NAMALWA (cell line): ENCODE results near the gene UBE2G2.

Experiments used
- DNase-seq: peaks from one replicate; pipeline ENCODE4 v3.0.0-alpha.2; 2015; ENCODE audit warnings: low spot score

The UBE2G2 gene

DNA sequence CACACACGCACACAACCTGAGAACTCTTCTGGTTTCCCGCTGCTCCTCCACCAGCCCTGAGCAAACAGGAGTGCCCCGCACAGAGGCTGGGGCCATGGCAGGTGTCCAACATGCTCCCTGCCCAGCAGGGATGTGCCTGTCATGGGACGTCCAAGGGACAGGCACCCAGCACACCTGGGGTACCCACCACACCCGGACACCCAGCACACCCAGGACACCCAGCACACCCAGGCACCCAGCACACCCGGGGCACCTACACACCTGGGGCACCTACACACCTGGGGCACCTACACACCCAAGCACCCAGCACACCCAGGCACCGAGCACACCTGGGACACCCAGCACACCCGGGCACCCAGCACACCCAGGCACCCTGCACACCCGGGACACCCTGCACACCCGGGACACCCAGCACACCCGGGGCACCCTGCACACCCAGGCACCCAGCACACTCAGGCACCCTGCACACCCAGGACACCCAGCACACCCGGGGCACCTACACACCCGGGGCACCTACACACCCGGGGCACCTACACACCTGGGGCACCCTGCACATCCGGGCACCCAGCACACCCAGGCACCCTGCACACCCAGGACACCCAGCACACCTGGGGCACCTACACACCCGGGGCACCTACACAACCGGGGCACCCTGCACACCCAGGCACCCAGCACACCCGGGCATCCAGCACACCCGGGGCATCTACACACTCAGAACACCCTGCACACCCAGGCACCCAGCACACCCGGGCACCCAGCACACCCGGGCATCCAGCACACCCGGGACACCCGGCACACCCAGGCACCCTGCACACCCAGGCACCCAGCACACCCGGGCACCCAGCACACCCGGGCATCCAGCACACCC is 37.9 kb downstream of the UBE2G2 start:
- DNase-seq: no peak

DNA sequence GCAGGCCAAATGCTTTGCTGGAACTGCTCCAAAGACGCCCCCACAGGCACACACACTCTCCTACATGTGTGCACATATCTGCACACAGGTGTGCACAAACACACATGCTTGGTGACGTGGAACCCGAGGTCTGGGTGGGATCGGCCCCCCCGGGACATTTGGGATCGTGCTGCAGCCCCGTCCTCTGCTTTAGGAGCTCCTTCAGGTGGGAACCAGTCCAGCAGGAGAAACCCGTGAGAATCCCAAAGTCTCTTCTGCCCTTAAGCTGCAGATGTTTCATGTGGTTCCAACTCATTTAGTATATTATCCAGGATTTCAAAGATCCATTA is 38.6 kb downstream of the UBE2G2 start:
- DNase-seq: no peak

DNA sequence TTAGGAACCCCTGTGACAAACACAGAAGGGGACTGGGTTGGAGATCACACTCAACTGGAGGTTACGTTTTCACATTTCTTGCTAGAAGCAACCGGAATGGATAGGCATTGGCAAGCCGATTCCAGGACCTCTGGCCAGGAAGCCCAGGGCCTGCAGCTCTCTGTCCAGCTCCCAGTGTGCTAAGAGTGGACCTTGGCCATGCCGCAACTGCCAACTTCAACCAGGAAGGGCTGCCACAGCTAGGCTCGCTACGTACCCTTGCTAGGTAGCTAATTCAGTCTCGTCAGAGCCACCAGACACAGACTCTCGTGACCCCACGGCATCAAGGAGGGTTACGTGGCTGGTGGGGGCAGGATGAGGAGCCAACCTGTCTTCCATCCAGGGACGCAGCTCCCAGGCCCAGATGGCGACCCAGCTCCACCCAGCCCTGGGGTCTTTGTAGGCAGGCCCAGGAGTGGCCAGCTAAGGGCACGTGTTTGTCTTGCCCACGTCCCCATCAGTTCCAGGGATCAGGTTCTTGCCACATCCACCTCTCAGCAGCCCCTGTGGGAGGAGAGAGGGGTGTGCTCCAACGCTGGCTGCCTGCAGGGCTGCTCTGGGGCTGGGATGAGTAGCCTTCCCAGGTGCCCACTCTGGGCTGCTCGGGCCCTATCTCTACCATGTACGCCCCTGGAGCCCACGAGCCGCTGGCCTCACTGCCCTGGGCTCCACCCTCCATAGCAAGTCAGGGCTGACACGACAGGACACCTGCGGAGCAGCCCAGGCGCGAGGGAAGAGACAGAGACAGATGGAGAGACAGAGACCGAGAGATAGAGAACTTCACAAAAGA is 39.2 kb downstream of the UBE2G2 start:
- no peak for DNase-seq

DNA sequence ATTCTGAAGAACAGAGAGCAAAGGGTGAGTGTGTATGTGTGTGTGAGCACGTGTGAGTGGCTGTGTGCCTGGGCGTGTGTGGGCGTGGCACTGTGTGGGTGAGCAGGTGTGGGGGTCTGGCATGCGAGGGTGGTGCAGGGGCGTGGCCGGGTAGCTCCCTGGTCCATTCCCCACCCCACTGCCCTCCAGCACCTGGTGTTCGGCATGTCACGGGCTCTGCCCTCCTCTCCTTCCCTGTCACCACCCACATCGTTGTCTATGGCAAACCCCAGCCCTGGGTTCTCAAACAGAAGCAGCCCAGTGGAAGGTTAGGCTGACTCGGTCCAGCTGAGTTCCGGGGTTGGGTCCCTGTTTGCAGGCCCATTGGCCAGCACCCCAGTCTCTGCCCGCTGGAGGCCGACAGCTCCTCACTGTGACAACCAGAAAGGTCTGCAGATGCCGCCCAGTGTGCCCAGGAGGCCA is 39.8 kb downstream of the UBE2G2 start:
- no peak for DNase-seq

DNA sequence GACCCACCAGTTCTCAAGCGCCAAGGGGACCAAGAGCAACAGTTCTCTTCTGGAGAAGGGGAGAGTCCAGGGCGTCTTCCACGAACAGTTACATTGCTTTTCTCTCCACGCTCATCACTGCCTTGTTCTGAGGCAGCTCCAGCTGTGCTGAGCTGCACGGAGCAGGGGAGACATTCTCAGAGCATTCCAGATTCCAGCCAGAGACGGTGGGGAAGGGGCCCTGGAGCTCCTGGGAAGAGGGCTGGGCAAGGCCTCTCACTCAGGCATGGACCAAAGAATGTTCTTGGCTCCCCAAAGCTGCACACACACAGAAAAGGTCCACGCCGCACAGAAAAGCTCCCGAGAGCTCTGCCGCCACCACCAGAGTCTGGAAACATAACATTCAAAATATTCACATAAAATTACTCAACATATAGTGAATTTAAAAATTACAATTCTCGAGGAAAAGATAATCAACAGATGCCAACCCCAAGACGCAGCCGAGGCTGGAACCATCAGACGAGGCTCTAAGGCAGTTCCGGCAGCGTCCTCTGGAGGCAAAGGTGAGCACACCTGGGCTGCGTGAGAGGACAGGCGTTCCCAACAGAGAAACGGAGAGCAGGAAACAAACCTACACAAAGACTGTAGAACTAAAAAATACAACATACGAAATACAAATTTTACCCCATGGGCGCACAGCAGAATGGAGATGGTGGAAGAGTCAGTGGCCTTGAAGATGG is 40.5 kb downstream of the UBE2G2 start:
- DNase-seq: no peak

DNA sequence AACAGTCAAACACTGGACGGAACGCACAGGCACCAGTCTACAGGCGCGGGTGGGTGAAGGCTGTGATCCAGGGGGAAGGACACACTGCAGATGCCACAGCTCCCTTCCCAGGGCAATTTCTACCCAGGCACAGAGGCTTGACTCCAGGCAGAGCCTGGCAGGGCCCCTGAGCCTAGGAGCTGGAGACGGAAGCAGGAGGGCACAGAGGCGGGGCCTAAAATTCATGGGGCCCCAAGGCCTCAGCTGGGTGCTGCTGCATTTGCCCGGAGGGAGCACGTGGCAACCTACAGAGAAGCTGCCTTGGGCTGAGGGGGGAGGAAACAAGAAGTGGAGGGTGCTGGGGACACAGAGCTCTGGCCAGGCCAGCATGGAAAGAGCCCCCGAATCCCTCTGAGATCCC is 41.2 kb downstream of the UBE2G2 start:
- no peak for DNase-seq

DNA sequence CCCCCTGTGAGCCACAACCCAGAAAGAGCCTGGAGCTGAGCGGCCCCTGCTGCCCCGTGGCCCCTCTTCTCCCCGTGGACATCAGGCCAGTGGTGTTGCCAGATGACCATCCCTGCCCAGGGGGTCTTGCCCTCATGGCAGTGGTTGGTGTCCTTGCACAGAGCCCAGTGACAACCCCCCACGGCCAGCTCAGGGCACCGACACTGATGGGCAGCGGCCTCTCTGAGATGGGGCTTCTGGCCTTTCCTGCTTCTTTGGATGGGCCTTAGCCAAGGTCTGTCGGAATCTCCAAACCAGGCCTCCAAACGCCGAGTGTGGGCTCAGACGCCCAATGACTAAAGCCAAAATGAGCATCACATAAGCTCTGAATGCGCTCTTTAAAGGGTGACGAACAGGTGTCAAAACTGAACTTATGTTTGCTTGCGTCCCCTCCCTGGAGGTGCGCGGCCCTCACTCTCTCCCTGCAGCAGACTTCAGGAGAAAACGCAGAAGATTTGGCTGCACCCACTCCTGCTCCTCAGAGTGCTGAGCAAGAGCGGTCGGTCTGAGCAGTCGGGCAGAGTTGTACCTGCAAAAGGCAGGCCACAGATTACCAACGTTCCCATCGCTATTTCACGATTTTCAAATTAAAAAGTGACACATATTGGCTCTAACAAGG is 41.9 kb downstream of the UBE2G2 start:
- DNase-seq: no peak

DNA sequence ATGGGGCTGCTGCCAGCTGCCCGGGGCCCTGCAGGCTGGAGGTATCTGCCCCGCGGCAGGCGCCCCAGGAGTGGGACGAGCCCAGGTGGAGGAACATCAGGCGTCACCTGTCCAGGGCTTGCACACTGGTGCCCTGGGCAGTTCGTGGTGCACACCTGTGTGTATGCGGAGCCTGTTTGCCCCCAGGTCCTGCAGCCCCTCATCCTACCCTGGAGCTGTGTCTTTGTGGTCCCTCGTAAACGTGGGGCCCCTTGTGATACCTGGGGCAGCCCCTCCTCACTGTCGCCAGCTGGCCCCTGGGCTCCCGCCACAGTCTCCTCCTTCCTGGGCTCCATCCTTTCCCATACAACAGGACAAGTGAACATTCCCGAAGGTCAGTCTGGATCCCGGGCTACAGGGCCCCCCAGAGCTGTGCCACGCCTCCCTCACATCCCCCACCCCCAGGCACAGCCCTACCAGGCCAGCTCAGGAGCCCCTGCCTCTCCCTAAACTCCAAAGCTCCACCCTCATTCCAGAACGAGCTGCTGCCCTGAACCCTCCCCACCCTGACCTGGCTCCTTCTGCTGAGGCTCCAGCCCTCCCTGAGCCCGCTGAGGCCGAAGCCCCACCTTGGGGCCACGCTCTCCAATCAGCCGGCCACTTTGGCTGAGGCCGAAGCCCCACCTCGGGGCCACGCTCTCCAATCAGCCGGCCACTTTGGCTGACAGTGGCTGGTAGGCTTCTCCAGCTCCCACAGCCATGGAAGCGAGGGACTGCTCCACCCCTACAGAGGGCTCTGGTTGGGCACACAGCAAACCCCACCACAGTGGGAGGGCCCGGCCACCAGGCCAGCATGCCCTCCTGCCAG is 42.6 kb downstream of the UBE2G2 start:
- DNase-seq: no peak

DNA sequence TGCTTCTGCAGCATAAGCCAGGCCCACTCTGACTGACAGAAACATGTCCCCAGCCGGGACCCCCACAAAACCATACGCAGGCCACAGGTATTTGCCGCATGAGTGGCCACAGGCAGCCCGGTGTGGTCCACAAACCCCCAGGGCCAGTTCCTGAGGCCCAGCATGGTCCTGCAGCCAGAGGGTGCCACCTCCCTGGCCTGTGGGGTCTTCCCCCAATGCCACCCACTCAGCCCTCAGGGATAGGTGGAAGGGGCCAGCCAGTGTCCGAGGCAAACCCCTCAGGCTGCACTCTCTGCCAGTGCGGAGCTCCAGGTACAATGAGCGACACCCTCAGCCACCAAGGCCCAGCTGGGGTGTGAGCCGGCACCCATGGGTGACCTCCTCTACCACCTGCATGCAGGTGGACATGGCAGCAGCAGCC is 43.5 kb downstream of the UBE2G2 start:
- DNase-seq: no peak

DNA sequence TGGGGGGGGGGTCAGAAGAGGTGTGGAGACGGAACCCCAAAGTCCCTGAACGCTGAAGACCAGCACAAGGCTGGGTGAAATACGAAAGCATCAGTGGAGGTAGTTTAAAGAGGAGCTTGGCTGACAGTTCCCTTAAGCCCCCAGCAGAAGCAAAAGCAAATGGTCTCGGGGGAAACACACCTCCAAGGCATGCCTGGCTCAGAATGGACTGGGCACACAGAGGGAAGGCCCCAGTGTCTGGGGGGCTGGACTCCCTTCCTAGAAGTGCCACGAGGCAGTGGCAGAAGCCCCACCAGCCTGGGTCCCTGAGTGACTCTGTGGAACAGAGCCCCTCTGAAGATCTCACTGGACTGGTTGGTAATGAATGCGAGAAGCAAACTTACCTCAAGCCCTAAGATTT is 43.9 kb downstream of the UBE2G2 start:
- no peak for DNase-seq

DNA sequence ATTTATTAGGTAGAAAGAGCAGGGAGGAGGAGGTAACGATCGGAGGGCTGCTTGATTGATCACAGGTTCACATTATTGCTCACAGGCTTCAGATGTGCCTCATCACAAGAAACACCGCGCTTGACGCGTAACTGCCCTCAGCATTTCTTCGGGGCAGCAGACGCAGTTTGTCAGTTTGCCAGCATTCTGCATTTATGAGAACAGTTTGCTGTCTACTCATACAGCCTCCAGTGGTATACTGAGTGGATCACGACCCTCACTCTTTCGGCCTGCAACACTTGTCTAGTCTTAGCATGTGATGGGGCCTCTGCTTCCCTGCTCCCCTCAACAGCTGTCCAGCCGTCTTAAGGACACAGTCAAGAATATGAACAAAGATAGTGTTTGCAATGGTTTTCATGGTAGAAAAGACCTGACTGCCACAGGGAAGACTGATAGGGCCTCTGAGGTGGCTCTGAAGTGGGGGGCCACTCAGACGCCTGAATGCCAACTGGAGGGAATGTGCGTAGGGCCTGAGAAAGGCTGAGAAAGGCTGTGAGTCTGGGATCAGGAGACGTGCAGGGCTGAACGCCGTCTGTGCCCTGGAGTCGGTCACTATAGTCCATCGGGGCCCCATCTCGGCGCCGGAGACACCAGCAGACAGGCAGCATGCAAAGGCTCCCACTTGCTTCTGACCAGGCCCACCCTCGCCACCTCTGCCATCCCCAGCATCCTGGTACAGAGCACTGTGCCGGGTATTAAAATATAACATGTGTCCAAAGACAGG is 45.0 kb downstream of the UBE2G2 start:
- DNase-seq: no peak

DNA sequence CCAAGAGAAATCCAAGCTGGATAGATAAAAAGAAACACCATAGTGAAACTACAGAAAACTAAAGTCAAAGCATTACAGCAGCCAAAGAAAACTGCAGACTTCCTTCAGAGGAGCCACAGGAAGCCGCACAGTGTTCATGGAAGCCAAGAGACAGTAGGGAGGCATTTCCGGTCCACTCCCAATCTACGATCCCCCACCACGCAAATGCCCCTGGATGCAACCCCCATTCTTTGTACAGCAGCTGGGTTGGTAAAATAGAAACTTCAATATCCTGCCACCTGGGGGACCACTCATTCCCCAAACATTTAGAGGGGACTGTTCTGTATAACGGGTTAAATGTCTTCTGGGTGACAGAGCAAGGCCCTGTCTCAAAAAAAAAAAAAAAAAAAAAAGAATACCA is 46.4 kb downstream of the UBE2G2 start:
- no peak for DNase-seq

DNA sequence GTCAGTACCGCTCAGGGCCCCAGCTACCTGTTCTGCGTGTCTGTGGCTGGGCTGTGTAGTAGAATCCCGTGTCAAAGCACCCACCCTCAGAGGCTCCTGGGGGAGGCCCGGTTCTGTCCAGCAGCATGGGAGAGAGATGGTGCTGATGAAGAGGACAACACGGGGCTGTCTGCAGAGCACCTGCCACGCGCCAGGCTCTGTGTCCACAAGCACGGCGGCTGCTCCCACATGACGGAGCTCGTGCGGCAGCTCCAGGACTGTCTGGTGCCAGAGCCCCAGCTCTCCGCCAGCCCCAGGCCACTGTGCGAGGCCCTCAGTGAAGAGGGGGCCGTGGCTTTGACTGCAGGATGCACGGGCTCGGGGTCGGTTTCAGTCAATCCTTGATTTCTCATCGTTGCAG is 48.3 kb downstream of the UBE2G2 start:
- DNase-seq: no peak

DNA sequence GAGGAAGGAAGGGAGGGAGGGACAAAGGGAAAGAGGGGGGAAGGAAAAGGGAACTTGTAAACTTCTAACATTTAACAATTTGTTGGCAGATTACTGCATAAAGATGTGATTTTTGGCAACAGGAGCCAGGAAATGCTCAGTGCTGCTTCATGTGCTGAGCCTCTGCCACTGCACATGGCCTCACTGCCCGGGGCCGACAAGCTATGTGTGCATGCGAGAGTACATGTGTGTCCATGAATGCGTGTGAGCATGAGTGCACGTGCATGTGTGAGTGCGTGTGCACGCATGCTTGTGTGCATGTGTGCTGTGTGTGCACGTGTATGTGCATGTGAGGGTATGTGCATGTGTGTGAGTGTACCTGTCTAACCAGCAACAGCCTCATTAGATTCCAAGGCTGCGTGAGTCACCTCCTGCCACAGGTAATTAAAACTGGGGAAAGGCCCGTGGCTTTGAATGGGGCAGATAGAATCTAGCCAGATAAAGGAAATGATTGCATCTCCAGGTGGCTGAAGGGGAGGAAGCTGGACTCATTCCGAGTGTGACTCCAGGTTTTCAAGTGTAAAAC is 48.9 kb downstream of the UBE2G2 start:
- no peak for DNase-seq

DNA sequence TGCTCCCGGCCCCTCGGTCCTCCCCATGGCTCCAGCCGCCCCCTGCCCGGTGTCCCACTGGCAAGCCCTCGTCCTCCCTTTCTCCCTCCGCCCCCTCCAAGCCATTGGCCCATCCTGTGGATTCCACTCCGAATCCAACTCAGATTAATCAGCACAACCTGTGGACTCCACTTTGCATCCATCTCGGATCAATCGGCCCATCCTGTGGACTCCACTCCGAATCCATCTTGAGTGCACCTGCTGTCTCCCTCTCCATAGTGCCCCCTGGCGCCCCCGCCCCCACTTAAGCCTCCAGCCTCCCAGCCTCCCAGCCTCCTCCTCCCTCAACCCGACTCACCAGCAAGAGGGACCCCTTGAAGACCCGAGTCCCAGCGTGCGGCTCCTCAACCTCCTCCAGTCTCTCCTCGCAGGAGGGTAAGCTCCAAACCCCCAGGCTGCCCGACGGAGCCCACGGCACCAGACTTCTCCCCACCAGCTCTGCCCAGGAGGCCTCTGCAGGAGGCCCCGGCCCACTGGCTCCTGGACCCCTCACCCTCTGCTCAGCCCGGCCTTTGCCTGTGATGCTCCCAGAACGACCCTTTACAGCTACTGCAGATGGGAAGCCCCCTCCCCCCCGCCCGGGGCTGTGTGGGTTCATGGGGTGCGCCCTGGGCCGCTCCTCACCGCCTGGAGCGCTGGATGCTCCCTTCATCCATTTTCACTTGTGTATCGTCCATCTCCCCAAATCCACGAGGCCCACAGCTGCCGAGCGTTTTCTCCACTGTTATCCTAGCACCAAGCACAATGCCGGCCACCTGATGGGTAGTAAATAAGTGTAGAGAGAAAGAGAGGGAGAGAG is 49.6 kb downstream of the UBE2G2 start:
- DNase-seq: no peak

DNA sequence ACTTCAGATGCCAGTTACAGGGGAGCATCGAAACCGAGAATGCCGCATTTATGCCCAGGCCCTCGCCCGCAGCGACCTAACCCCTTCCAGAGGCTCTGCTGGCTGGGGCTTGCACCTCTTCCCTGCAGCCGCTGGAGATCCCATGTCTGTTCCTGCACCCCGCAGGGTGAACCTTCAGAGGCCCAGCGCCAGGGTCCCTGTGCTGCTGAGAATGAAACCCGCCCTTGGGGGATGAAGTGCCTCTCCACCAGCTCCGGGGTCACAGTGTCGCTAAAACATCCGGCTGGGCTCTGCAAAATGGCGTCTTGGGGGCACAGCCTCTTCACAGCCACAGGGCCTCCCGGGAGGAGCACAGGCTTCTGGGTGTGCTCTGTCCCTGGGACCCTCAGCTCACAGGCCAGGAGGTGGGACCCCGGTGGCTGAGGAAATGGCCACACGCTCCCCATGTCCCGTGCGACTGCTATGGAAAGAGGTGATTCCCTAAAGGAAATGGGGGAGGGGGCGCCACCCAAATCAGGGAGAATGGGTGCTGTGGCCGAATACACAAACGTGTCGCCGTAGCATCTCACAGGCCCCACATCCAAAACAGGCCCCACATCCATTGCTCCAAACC is 50.3 kb downstream of the UBE2G2 start:
- no peak for DNase-seq

DNA sequence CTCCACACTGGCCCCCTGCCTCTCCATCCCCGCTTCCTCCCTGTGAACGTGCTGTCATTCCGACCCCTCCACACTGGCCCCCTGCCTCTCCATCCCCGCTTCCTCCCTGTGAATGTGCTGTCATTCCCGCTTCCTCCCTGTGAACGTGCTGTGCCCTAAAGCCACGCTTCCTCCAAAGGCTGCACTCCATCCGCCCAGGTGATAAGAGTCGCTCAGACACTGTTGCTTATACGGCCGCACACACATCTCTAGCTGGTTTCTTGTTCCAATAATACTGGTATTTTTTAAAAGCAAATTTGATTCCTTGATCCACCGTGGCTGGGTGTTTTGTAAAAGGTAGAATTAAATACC is 51.0 kb downstream of the UBE2G2 start:
- DNase-seq: no peak

DNA sequence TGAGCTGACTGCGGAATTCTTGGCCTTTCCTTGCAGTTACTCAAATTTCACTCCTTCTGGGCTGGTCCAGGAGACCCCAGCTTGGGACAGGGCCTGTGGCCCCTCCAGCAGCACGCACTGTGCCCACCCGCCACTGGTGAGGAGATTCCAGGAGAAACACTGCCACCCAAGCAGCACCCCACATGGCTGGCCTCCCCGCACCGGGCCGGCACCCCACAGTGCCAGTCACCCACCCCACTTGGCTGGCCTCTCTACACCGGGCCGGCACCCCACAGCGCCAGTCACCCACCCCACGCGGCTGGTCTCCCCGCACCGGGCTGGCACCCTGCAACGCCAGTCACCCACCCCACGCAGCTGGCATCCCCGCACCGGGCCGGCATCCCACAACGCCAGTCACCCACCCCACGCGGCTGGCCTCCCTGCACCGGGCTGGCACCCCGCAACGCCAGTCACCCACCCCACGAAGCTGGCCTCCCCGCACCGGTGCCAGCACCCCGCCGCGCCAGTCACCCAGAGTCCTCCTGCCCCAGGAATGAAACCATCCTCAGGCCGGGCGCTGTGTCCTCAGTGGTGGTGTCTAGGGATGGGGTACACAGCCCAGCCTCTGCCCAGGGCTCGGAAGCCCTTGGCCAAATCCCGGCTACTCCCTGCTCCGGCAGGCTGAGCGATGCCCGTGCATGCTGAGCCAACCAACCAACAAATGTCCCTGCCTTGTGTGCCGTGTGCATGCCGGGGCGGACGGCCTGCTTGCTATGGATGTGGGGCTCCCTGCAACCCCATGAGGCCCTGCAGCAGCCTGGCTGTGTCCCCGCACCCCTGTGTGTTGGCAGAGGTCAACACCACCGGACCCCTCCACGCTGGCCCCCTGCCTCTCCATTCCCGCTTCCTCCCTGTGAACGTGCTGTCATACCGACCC is 51.6 kb downstream of the UBE2G2 start:
- DNase-seq: no peak
